Activated T-helper 1 cell treated with anti-CD3 and anti-CD28 coated beads, Interleukin-2, amount 50 U/mL, for 16 hours (primary cell): ENCODE results near the gene C10orf105.

Experiments used
- DNase-seq, 2 donors: peaks; one replicate each; pipeline ENCODE4 v3.0.0-alpha.2; 2020; ENCODE audit warnings: low read depth in 1 of 2, low spot score in 1 of 2

The C10orf105 gene

DNA sequence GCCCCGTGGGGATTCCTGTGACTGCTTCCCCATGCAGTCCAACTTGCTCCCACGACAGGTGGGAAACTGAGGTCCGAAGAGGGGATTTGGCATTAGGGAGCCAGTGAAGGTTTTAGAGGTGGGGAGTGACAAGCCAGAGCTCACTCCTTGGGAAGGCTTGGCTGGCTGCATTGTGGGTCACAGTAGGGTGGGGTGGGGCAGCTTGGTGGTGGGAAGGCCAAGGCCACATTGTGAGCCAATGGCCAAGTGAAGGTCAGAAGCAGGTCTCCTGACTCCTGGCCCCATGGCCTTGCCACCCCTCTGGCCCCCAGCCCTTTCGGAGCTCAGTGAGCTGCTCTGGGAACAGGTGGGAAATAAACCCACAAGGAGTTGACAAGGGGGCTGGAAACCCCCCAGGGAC lies 2.5 kb downstream of the C10orf105 start:
- DNase-seq = no peak

DNA sequence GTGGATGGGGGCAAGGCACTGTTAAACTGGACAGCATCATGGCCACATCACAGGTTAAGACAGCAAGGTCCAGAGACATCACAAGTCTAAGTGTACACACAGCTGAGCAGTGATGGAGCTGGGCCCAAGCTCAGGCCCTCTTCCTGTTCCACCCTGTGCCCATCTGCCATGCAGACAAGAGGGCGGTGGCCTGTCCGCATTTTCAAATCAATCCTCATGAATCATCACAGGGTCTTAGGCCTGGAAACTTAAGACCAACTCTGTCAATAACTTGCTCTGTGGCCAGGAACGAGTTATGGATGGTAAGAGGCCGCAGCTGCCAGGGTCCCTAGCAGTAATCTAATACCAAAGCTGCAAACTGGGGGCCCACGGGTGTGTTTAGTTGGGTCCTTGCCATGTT lies 3.2 kb downstream of the C10orf105 start:
- no peak for DNase-seq

GRCh38 chr10:71715860-71716259 lies 3.7 kb downstream of the C10orf105 start:
- no peak for DNase-seq

DNA sequence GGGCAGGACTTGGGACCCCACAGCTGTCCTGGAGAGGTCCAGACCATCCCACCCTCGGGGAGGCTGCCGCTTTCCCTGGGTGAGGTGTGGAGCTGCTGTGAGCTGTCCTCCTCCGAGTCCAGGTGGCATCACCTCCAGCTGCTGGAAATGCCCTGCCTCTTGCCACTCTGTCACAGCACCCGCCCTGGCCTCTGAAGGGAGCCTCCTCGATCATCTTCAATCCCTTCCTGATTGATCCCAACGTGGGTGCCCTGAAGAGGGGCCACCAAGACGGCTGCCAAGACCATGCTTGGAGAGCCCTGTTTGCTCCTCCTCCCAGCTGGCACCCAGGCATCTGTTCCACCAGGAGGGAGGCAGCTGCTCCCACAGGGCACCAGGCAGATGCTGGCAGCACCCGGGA lies 4.6 kb downstream of the C10orf105 start:
- DNase-seq = no peak

DNA sequence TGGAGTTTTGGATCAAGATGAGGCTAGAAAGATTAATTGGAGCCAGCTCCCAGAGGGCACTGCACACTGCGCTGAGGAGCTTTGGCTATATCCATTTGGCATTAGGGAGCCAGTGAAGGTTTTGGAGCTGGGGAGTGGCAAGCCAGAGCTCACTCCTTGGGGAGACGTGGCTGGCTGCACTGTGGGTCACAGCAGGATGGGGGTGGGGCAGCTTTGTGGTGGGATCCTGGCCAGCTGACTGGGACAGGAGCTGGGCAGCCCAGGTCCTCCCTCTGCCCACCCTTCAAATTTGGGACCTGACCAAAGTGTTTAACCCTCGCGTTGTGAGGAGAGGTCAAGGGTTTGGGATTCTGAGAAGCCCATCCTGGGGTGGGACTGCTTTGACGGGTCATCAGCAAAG lies 5.0 kb downstream of the C10orf105 start:
- DNase-seq = no peak

- no peak for DNase-seq
These were observed 5.6 kb downstream of the C10orf105 start for GRCh38 chr10:71714031-71714410.

- DNase-seq = no peak
These were observed 6.2 kb downstream of the C10orf105 start for GRCh38 chr10:71713135-71714030.

- no peak for DNase-seq
These were observed 6.9 kb downstream of the C10orf105 start for GRCh38 chr10:71712572-71713134.

DNA sequence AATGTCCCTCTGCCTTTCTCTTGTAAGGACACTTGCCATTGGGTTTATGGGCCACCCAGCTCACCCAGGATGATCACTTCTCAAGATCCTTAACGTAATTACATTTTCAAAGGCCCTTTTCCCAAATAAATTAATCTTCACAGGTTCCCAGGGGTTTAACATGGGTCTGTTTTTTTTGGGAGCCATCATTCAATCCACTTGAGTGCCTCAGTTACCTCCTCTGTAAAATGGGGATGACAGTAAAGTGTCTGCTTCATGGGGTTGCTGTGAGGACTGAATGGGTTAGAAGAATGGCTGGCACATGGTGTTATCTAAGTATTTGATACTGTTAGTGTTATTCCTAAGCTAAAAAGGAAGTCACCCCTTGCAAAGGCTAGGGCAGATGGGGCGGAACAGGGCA lies 7.4 kb downstream of the C10orf105 start:
- DNase-seq = no peak

DNA sequence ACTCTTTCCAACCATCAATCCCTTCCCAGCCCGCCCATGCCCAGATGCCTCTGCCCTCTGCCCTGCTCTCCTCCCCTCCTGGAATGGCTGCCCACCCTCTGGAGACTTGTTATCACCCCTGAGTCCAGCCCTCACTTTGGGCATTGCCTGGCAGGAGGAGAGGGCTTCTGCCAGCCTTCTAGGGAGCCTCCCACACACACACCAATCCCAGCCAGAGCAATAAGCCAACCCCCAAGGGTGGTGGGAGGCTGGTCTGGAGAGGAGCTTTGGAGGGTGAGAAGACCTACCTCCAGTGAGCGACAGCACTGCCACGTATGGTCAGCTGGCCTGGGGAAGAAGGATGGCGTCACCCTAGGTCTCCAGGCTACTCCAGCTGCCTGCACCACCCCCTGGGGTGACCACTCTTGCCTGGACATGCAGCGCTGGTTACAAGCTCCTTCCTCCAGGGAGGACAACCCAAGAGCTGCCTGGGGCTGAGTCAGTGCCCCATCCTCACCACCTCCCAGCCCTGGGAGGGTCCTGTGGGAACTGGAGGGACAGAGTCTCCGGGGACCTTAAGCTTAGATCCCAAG lies 8.4 kb downstream of the C10orf105 start:
- no peak for DNase-seq

DNA sequence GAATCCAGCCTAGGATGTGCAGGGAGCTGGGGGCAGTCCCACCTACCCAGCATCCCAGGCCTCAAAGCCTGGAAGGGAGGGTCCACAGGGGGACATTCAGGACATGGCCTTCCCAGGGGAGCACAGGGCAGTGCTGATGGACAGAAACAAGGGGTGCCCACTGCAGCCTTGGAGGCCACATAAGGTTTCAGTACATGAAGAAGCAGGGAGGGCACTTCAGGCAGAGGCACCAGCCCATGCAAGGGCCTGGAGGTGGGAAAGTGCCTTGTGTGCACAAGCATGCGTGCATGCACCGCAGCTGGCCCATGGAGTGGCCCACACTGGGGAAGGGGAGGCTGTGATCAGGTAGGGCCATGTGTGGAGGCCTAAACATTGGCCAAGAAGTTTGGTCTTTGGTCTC lies 9.1 kb downstream of the C10orf105 start:
- DNase-seq = no peak

DNA sequence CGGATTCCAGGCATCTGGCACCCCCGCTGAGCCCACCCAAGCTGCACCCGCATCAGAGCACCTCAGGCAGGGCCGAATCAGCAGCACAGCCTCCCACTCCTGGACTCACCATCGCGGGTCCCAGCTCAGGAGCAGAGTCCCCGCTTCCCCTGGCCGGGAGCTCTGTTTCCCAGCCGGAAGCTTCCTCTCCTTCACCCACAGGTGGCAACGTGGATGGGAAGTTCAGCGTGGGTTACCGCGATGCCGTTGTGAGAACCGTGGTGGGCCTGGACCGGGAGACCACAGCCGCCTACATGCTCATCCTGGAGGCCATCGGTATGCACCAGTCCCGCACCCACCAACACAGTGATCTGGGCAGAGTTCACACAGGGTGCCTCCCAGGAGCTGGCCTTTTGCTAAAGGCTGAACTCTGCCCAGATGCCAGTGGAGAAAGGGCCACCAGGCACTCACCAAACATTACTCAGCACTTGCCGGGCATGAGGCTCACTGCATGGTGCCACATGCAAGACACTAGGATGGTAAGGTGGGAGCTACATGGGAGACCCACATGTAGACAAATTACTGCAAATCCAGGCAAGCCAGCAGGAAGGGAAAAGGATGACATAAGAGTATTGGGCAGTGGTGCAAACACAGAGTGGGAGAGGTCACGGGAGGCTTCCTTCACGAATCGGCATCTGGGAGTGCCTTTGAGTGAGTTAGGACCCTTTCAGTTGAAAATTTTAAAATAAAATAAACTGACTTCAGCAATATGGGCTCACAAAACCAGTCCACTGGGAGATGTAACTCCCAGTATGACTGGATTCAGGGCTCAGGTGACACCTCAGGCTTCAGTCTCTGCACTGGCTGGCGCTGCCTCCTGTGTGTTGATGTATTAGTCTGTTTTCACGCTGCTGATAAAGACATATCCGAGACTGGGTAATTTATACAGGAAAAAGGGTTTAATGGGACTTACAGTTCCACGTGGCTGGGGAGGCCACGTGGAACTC lies 10.4 kb downstream of the C10orf105 start:
- no peak for DNase-seq

DNA sequence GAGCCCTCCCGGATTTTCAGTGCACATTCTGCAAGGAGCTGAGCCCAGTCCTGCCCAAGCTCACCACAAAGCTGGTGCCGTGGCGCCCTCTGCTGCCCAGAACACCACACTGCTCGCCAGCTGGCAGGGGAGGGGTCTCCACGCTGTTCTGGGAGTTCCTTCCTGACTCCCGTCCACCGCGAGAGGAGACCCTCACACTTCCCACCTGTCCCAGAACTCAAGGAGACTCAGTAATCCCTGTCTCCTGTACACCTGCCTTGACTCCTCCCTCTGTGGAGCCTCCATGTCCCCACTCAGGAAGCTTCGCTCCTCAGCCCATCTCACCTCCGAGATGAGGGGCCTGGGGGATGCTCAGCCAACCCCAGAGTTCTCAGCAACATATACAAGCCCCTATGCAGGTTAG lies 11.3 kb downstream of the C10orf105 start:
- DNase-seq = peak; percentile 35 to 43

DNA sequence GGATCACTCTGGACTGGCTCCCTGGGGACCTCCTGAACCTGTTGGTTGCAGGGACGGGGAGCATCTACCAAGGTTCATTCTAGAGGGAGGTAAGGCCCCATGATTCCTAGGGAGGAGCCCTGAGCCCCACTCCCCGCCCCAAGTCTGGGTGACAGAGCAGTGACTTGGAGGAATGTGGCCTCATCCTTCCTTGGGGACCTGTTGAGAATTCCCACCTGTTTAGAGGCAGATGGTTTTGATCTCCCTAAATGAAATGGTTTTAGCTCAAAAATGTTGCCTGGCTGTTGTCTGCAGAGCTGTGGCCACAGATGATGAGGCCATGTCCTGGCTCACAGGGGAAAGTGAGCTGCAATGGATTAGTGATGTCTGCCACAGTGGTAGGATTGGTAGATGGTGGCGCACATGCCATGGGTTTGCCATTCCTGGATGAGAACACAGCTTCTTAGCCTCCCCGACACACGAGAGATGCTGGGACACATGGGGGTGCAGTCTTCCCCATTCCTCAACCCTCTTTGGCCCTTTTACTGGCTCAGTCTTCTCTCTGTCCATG lies 12.3 kb downstream of the C10orf105 start:
- no peak for DNase-seq

DNA sequence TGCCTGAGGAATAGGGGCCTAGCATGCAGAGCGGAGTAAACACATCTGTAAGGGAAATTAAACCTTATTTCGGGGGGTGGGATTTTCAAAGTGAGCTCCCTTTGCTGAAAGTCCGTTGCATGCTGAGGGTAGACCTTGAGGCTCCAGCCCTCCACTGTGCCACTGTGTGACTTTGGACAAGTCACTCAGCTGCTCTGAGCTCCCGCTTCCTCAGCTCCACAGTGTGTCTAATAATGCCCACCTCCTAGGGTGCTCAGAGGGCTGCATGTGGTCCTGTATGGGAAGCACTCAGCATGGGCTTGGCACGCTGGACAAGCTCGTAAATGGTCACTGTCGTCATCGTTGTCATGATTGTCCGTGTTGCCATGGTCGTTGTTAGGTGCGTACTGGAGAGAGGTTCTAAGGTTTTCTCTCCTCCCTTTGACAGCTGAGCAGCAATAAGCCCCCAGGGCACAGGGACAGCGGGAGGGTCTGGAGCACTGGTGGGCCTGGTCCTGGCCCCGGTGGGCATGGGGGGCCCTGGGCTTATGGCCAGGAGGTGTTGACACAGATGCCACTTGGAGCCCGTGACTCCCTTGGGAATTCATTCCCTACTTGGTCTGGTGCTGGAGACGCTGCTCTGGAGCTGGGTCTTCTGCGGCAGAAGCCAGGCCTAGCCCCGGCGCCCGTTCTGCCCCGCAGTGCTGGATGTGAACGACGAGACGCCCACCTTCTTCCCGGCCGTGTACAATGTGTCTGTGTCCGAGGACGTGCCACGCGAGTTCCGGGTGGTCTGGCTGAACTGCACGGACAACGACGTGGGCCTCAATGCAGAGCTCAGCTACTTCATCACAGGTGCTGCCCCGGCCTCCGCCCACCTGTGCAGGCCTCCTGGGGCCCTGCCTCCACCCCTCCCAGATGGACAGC lies 13.1 kb downstream of the C10orf105 start:
- DNase-seq = no peak

- DNase-seq = no peak
These were observed 14.0 kb downstream of the C10orf105 start for GRCh38 chr10:71705582-71705981.

- no peak for DNase-seq
These were observed 14.8 kb downstream of the C10orf105 start for GRCh38 chr10:71704816-71705215.

- DNase-seq = no peak
These were observed 16.0 kb downstream of the C10orf105 start for GRCh38 chr10:71703577-71703976.

- no peak for DNase-seq
These were observed 18.0 kb downstream of the C10orf105 start for GRCh38 chr10:71701496-71702132.
